Stimulated activated CD8-positive, alpha-beta memory T cell treated with anti-CD3 and anti-CD28 coated beads, Interleukin-7, amount 100 ng/mL, for 1 hour (primary cell): Measurements from ENCODE around the gene ANO4.

Experiments used
- DNase-seq, 2 donors: peaks; one replicate each; pipeline ENCODE4 v3.0.0-alpha.2; 2020; ENCODE audit warnings: low read depth in 2 of 2

Gene ANO4

DNA sequence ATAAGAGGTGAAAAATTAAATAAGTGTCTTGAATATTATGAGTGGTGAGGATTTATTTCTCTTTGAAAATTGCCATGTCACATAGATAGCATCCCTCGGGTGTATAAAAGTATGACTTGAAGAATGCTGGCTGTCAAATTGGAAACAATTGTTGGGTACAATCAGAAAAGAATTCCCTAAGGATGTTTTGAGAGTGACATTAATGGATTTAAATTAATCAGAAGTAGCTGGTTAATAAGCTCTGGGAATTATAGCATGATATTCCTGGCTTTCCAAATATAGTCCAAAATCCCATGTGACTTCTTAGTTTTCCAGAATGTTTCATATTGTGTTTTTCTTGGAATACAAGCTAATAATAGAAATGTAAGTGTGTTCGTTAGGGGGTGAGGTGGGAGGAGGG, 196.5 kb downstream of the ANO4 start:
- DNase-seq = no peak

DNA sequence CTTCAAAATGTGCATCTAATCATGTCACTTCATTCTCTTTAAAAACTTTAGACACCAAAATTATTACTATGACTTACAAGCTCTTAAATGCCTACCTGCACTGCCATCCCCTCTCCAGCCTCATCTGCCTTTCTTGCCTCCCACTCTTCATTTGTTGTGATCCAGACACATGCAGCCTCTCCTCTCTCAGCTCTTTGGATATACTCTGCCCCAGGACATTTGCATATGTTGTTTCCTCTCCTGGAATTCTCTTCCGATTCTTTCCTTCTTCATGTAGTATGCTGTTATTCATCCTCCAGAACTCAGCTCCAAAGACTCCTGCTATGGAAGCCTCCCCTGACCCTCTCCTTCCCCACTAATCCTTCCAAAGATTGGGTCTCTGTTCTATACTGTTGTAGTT, 197.6 kb downstream of the ANO4 start:
- no peak for DNase-seq

DNA sequence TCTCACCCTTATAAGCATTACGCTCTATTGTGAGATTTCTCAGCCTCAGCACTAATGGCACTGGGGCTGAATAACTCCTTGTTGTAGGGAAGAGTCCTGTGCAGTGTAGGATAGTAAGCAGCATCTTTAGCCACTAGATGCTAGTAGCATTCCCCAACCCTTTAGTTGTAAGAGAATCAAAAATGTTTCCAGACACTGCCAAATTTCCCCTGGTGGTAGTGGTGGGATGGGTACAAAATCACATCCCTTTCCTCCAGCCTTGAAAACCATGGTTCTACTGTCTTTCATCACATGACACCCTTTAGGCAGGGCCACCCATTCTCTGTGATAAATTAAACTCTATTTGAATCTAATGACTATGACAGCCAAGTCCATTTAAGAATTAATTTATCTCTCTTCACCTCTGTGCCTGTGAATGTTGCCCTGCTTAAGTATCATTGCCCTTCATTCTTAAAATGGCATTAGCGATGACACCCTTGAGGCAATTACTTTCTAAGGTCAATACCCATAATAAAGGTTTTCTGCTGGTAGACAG, 199.4 kb downstream of the ANO4 start:
- DNase-seq = no peak

DNA sequence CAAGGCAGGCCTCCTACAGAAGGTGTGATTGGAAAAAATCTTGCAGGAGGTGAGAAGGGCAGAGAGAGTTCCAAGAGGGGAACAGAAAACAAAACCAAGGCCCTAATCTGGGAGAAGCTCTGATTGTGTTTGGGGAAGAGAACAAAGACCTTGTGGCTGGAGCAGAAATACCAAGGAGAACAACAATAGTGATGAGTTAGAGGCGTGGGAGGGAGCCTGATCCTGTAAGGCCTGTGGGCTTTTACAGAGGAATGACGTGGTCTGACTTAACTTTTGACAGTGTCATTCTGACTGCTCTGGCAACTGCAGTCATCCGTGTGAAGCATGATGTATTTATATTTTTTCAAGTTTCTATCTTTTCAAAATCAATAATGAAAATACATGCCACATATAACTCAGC, 200.6 kb downstream of the ANO4 start:
- DNase-seq = no peak

DNA sequence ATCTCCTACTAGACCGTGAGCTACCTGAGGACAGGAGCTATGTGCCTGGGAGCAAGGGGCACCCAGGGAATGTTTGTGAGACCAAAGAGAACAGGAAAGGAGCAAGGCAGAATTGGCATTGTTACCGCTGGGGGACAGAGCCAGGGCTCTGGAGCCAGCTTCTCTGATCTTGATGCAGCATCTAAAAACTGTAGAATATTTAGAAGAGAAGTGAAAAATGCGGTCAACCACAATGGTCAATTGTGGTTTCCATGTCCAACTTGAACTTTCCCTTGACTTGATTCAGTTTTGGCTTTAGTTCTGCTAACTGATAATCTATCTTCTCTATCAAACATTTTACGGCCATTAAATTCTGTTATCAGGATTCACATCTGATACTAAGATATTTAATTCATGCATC, 201.2 kb downstream of the ANO4 start:
- no peak for DNase-seq

DNA sequence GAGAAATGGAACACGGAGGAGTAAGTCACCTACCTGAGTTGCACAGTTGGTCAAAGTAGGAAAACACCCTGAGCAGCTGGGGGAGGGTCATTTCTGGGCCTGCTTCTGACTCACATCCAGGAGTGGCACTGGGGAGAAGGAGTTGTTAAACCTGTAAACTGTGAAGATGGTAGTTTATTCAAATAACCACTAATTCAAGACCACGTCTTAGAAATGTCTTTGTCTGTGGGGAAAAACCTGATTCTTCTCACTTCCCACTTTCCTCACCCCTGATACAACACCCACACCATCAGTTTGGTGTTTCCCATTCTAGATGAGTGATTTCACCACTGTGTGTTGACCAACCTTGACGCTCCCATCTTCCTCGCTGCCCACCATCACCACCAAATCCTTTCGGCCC, 207.1 kb downstream of the ANO4 start:
- DNase-seq = no peak

DNA sequence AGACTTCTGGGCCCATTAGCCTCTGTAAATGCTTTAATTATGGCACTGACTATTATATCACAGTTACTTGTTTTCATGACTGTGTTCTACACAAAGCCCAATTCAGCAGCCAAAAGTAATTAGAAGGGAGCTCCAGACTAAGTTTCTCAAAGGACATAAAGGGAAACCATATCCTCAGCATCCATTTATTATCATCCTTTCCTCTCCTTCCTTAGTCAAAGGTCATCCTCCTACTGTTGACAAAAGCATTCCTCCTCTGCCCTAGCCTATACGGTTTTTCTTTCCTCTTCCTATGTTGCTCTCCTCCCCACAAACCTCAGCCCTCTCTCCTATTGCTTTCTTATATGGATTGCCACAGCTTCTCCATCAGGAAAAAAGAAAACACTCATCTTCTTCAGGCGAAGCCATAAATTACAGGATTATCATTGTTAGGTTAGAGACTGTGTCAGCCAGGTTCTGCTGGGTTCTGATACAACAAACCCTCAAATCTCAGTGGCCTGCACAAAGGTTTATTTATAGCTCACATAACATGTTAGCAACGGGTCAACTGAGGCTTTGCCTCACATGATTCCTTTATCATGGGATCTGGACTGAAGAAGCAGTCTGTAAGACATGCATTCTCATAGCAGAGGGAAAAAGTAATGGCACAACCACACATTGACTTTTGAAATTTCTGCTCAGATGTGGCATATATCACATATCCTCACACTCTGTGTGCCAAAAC, 208.3 kb downstream of the ANO4 start:
- no peak for DNase-seq

DNA sequence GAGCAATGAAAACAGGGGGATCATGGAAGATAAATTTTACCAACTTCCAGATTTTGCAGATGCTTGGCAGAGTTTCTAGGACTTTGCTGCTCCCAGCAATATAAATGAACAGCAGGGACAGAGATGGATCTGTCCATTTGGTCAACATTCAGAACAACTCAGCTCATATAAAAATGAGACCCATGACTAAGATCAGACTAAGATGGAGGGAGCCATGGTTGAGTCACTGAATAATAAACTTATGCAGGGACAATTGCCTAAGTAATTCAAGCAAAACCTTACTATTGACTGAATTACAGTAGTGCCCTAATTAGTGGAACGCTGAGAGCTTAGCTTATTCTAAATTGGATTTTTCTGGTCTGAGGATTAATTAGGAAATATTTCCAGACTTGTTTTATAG, 210.3 kb downstream of the ANO4 start:
- no peak for DNase-seq

DNA sequence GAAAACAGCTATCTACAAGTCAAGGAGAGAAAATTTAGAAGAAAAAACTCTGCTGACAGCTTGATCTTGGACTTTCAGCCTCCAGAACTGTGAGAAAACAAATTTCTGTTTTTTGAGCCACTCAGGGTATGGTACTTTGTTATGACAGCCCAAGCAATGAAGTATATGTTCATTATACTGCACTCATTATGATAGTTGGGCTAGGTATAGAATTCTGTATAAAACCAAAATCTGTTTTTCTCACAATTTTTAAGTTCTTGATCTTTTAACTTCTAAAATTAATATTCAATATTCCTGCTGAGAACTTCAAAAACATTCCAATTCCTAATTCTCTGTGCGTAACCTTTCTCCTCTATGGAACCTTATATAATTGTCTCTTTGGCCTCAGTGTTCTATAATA, 214.7 kb downstream of the ANO4 start:
- DNase-seq = no peak

DNA sequence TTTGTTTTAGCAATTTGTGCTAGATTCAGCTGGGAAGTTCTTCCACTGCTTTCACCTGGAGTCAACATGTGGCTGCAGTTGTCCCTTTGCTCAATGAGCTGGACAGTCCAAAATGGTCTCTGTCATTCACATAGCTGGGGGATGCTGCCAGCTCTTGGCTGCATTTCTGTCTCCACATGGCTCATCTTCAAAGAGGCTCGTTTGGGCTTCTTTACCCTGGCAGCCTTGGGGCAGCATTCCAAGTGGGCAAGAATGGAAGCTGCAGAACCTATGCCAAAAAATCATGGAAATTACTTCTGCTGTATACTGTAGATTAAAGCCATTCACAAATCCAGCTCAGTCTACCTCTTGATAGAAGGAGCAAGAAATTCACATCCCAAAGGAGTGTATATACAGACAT, 216.3 kb downstream of the ANO4 start:
- DNase-seq = no peak

DNA sequence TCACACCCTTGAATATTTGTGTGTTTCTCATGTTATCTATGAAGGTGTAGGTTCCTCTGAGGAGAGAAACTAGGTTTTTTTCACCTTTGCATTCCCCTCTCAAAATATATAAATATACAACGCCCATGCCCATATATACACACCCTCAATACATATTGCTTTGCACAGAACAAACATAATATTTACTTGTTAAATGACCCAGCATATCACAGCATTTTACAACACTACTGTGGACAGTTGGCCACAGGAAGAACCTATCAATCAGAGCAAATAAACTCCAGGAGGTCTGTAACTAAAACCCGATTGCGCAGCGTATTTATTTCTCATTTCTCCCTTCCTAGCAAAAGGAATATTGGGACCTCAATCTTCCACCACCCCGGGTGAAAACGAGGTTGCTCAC, 219.4 kb downstream of the ANO4 start:
- no peak for DNase-seq

DNA sequence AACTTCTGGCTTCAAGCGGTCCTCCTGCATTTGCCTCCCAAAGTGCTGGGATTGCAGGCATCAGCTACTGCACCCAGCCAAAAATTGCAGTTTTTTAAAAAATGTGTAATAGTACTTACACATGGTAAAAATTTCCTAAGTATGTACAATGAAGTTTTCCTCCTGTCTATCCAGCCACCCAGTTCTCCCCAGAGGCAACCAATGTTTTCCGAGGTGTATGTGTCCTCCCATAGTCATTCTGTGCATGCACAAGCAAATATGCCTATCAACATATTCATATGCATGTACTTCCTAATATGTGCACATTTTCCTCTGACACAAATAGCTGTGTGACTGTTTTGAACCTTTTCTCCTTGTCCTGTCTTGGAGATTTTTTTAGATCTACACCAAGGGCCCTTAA, 220.5 kb downstream of the ANO4 start:
- no peak for DNase-seq

DNA sequence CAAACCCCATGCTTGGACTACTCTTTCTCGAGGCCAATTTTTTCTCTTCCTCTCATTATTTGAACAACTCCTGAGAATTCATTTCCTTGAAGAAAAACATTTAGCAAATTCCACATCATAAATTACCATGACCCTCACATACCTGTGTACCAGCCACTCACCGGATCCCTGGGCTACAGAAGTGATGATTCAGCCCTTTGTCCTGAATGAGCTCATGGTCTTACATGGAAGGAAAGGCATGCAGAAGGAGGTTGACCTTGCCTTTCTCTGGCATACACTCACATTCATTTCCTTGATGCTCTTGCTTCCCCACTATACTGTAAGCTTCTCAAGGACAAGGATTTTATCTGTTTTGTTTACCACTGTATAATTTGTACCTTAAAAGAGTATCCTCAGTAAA, 224.0 kb downstream of the ANO4 start:
- DNase-seq = no peak

DNA sequence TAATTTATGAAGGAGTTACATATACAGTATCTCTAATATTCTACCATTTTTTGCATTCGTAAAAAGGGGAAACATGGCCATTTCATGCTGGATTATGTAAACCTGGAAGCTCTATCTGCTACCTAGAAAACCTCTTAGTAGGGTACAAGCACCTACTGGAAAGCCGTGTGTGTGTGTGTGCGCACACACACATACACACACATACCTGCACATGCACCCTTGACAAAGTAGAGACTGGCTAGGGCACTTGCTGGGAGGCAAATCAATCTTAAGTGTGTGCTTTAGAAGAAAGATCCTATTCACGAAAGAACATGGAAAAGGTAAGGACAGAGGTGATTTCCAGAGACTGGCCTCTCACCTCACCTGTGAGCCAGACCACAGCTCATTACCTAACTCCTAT, 224.6 kb downstream of the ANO4 start:
- DNase-seq = no peak

DNA sequence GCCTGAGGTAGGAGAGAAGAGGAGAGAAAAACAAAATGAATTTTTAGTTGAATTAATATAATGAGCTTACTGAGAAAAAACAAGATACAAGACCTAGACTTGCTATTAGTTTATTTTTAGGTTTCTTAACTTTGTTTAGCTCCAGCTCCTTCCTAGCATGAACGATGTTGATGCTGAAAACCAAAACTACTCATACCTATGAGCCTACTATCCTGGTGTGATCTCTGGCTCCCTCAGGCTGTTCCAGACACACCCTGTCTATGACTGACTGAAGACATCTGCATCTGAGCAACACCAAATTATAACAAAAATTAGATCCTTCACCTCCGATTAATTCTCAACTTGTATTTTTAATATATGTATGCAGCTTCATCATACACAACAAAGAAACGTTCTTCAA, 225.1 kb downstream of the ANO4 start:
- no peak for DNase-seq

DNA sequence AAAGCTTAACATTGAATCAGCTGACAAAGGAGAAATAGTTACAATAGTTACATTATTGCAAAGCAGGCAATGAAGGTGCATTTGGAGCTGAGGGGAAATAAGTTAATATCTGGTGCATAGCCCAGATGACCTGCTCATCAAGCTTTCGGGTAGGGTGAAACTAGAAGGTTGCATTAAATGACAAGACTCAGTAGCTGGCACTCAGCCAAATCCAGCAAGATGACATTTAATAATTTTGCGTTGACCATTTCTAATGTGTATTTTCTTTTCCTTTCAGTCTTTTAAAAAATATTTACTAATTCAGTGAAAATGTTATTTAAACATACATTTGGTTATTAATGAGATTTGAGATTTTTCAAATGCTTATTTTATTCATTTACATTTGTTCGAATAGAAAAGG, 226.9 kb downstream of the ANO4 start:
- DNase-seq = no peak

DNA sequence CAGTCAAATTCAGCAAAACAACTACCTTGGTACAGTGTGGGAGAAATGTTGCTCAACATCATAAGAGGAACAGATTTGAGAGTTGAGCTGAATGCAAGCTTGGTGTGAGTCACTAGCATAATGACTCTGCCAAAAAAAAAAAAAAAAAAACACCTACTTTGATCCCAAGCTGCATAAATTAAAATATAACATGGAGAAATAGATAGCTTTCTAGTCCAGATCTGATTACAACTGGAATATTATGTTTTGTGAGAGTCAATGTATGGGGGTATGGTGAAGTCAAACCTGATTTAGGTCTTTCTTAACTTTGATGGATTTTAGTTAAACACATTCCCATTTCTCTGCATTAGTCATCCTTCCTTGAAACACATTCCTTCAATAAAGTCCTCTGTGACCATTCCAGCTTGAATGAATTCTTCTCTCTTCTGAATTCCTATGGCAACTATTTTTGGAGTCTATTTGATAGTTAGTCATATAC, 227.4 kb downstream of the ANO4 start:
- no peak for DNase-seq

DNA sequence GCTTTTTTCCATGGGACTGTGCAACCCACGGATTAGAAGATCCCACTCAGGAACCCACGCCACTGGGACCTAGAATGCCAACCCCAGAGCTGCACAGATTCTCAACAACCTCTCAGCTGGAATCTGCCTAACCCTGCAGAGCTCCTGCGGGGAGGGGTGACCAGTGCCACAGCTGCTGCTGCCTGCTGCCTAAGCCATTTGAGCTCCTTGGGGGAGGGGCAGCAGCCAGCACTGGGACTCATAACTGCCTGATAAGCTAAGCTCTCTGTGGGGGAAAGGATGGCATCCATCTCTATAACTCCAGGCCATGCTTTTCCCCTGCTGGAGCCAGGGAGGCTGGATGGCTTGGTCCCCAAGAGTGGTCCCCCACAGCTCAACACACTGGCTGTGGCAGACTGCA, 232.6 kb downstream of the ANO4 start:
- DNase-seq = no peak

DNA sequence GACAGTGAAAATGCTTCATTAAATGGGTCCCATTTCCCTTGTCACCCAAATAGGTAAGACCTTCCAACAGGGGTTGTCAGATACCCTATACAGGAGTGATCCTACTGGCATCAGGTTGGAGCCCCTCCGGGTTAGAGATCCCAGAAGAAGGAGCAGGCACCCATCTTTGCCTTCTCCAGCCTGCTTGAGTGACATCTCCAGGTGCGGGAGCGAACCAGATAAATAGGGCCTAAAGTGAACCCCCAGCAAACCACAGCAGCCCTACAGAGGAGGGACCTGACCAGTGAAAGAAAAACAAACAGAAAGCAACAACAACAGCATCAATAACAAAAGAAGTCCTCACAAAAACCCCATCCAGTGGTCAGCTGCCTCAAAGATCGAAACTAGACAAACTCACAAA, 233.2 kb downstream of the ANO4 start:
- DNase-seq = no peak

DNA sequence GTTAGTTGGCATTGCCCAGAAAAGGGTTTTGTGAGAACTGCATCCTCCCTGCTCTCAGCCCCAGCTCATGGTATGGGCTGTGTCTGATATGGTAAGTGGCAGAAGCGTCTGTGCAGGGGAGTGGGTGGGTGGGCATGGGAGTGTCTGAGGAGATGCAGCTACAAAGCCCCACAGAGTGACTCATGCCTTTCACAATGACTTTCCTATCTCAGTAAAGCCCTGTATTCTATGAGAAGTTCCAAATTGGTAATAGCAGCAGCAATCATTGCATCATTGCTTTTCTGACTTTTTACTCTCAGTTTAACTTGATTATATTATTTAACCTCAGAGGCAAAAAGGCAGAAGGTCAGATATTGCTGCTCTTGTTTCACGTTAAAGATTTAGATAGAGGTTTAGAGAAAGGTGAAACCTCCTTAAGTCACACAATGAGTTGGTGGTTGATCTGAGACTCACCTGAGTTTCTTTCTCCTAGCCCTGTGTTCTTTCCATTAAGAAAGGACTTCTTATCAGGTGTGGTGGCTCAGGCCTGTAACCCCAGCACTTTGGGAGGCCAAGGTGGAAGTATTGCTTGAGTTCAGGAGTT, 243.8 kb downstream of the ANO4 start:
- DNase-seq = no peak

DNA sequence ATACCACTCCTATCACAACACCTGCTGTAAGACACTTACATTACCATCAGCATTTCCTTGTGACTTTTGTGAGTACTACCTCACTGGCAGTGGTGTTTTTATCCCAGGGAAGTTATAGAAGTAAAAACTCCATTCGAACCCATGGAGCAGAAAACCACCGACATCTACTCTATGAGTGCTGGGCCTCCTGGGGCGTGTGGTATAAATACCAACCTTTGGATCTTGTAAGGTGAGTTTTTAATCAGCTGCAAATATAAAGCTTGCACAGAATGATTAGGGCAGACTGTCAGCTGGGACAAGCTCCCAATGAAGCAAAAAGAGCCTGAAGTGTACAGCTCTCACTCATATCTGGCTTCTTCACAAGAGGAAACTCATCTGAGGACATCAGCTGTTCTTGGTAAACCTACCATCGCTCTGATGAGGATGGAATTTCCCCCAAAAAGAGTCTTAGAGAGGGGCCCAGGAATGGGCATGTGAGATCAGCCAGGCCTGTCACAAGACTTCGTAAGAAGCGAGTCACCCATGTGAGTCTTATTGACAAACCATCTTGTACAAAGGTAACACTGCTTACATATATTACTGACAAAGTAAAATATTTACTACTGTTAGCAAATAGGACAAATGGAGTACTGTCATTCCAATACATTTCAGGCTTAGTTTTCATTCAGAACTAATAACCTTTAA, 245.4 kb downstream of the ANO4 start:
- no peak for DNase-seq

DNA sequence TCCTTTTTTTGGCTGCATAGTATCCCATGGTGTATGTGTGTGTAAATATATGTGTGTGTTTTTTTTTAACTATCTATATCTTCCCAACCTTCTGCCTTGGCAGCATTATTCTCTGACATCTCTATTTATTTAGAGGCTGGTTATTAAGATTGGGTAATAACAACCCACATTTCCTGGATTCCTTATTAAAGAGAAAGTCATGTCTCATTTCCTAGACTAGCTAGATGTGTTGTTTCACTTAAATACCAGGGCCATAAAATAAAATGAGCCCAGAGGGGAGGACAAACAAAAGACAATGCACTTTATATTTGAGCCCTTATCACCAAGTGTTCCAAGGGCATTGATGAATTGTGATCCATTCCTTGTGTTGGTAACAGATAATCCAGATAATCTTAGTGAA, 246.4 kb downstream of the ANO4 start:
- no peak for DNase-seq

DNA sequence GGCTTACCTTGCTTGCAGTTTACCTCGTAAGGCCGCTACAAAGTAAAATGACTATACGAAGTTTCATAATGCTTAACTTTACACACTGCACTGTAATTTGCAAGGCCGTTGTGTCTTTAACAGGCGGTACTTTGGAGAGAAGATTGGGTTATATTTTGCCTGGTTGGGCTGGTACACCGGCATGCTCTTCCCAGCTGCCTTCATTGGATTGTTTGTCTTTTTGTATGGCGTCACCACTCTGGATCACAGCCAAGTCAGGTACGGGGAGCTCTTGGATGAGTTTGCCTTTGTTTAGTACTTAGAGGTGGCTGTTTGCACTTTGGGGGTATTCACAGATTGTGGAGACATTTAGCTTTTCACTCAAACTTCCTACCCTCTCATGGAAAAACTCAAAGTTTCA, 247.6 kb downstream of the ANO4 start:
- DNase-seq = no peak
